Measurements from ENCODE around the gene MELTF.

MELTF gene

GRCh38 chr3:196967412-196968232 is 62.0 kb downstream of the MELTF start:
- DNase-seq = no peak

DNA sequence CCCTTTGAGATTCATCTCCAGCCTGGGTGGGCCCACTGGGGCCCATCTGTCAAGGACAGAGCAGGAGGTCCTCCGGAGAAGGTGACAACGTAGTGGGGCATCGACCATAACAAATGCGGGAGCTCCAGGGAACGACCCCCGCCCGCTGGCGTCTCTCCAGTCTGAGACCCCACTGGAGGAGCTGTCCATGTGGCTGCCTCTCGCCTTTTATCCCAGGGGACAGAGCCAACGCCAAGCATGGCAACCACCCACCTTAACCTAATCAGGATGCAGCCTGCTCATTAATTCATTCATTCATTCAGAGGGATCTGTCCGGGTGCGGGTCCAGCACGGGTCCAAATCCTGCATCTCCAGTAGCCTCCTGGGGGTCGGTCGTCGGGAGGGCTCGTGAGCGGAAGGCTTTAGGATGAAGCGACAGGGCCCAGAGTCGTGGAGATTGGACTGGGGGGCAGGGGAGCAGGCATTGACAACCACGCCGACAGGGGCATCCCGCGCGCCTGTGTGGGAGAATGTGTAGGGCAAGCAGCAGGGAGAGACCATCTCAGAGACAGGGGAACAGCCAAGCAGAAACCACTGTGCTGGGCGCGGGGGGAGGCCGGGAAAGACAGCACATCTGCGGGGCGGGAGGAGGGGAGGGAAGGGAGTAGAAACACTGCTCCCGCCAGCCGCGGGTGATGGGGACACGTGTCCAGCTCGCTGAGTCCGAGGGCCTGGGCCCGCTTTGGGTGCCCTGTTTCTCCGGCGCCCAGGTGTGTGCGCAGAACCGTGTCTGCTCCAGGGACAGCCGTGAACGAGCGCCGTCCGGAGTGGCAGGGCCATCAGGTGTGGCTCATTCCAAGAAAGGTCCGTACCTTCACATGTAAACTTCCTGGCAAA is 62.9 kb downstream of the MELTF start:
- no peak for DNase-seq

- DNase-seq = no peak
These were observed 63.8 kb downstream of the MELTF start for GRCh38 chr3:196965804-196966173.

- DNase-seq = no peak
These were observed 64.4 kb downstream of the MELTF start for GRCh38 chr3:196965112-196965803.

- no peak for DNase-seq
These were observed 66.0 kb downstream of the MELTF start for GRCh38 chr3:196963631-196963953.

DNA sequence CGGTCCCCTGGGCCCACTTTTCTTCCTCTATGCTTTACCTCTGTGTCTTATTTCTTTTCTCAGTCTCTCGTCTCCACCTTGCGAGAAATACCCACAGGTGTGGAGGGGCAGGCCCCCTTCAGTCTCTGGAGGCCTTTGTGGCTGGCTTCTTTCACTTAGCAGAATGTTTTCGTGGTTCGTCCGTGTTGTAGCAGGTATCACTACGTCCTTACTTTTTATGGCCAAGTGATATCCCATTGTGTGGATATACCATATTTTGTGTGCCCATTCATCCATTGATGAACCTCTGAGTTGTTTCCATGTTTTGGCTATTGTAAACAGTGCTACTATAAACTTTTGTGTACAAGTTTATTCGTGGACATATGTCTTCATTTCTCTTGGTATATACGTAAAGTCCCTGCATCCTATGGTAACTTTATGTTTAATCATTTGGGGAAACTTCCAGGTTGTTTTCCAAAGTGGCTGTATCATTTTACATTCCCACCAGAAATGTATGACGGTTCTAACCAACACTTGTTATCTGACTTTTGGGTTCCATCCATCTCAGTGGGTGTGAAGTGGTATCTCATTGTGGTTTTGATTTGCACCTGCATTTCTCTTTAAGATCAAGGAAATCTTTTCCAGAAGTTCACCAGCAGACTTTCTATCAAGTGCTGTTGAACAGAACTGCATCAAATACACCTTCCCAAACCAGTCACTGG is 66.5 kb downstream of the MELTF start:
- DNase-seq = no peak

DNA sequence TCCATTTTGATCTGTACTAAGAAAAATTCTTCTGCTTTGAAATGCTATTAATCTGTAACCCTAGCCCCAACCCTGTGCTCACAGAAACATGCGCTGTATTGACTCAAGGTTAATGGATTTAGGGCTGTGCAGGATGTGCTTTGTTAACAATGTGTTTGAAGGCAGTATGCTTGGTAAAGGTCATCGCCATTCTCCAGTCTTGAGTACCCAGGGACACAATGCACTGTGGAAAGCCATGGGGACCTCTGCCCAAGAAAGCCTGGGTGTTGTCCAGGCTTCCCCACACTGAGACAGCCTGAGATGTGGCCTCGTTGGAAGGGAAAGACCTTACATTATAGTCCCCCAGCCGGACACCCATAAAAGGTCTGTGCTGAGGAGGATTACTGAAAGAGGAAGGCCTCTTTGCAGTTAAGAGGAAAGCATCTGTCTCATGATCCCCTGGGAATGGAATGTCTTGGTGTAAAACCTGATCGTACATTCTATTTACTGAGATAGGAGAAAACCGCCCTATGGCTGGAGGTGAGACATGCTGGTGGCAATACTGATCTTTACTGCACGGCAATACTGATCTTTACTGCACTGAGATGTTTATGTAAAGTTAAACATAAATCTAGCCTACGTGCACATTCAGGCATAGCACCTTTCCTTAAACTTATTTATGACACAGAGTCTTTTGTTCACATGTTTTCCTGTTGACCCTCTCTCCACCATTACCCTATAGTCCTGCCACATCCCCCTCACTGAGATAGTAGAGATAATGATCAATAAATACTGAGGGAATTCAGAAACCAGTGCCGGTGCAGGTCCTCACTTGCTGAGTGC is 67.3 kb downstream of the MELTF start:
- no peak for DNase-seq

DNA sequence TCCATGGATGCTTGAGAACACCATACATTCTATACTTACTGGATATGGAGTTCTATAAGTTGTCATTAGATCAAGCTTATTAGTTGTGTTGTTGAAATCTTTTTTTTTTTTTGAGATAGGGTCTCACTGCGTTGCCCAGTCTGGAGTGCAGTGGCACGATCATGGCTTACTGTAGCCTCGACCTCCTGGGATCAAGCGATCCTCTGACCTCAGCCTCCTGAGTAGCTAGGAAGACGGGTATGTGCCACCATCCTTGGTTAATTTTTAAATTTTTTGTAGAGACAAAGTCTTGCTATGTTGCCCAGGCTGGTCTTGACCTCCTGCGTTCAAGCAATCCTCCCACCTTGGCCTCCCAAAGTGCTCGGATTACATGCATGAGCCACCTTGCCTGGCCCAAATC is 74.8 kb downstream of the MELTF start:
- no peak for DNase-seq

Data from activated naive CD4-positive, alpha-beta T cell (primary cell).